HG02943 (cell line): ENCODE results near the gene KRTAP10-5.

ENCODE experiments used
- ATAC-seq: cut with Tn5 transposase; IDR thresholded peaks from one replicate; pipeline ENCODE4 v1.9.1; 2021; ENCODE audit warnings: mild to moderate bottlenecking, low read depth, moderate library complexity; ENCODE audit not compliant: unreplicated experiment

Gene KRTAP10-5

GRCh38 chr21:44531606-44532564 is 48.5 kb downstream of the KRTAP10-5 start:
- ATAC-seq = no peak

GRCh38 chr21:44530903-44531605 is 49.4 kb downstream of the KRTAP10-5 start:
- ATAC-seq = no peak

- ATAC-seq = no peak
Measured at GRCh38 chr21:44530221-44530902, 50.0 kb downstream of the KRTAP10-5 start.

GRCh38 chr21:44529503-44530125 is 50.8 kb downstream of the KRTAP10-5 start:
- no peak for ATAC-seq
